ENCODE data around the gene OGFR. TPM values are rescaled to one million over a fixed set of nuclear protein-coding genes. Genes with fewer than 3 reads are reported as not detected.
A peak's percentile ranks its signal among the peaks of the same experiment; 100 is the strongest.

Gene OGFR
- total and polyA plus RNA-seq, 9 donors: 16.7 to 26.6 (median 21.9) TPM

DNA sequence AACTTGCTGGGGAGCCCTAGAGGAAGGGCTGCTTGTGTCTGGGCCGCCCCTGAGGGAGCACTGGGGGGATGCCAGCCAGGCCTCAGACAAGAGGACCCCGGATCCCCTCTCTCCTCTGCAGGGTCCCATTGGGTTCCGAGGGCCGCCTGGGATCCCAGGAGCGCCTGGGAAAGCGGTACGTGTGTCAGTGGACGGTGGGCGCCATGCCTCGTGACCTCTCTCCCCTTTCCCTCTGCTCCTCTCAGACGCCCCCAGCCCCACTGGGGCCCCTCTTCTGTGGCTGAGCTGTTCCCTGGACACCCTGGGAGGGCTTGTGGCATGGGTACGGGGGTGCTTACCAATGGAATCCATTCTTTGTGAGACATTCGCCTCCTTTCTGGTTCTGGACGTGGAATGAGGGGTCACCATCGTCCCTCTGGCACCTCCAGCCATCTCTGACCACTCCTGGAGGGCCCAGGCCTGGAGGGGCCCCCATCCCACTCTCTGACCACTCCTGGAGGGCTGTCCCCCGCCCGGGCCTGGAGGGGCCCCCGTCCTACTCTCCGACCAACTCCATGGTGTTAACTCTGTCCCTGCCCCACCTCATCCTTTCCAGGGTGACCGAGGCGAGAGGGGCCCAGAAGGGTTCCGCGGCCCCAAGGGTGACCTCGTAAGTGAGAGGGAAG is 22.1 kb downstream of the OGFR start:
- 97% methylated on average over 14 of the region's 24 CpGs for WGBS (ENCODE audit: insufficient coverage)

GRCh38 chr20:62827311-62828038 is 22.8 kb downstream of the OGFR start:
- 67% methylated on average over 29 of the region's 29 CpGs for WGBS (ENCODE audit: insufficient coverage)
- Histone ChIP-seq H3K4me1 (ENCODE audit: control insufficient read depth, insufficient read depth, low read length) (peaks cover 17% of the 10 kb centered on the region), H3K9me3 (replicated peaks; ENCODE audit: control insufficient read depth, low read depth, low read length) (no peaks in the 10 kb centered on the region), H3K27me3 (ENCODE audit: control insufficient read depth, insufficient read depth, low read length) (no peaks in the 10 kb centered on the region), H3K36me3 (ENCODE audit: control insufficient read depth, insufficient read depth, low read length) (no peaks in the 10 kb centered on the region), H3K4me3 (ENCODE audit: low read length) (no peak overlapping the region), H3K27ac (ENCODE audit: low read length) (no peak overlapping the region)
- DNase-seq: no peak

More for the DNA sequence above, 22.1 kb downstream of the OGFR start:
- Histone ChIP-seq H3K36me3 (ENCODE audit: control insufficient read depth, insufficient read depth, low read length) (no peaks in the 10 kb centered on the region), H3K9me3 (replicated peaks; ENCODE audit: control insufficient read depth, low read depth, low read length) (no peaks in the 10 kb centered on the region), H3K4me3 (ENCODE audit: low read length) (no peak overlapping the region), H3K27ac (ENCODE audit: low read length) (no peak overlapping the region), H3K27me3 (ENCODE audit: control insufficient read depth, insufficient read depth, low read length) (no peaks in the 10 kb centered on the region), H3K4me1 (ENCODE audit: control insufficient read depth, insufficient read depth, low read length) (peaks cover 12% of the 10 kb centered on the region)
- peak; percentile 8 for DNase-seq

DNA sequence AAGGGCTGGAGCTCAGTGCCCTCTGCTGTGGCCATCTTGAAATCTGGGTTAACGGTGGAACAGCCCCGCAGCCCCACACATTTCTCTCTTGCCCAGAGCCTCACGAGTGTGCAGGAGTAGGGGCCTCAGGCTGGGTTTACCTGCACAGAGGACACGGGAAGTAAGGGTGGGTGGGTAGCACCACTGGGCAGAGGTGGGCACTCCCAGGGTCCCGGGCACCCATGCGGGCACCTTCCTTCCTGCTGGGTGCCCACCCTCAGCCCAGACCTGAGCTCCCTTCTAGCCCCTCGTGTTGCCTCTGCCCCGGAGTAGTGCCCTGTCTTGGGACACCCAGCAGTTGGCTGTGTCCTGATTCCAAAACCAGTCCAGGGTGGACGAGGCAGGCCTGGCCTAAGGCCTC is 23.4 kb downstream of the OGFR start:
- Histone ChIP-seq H3K27me3 (ENCODE audit: control insufficient read depth, insufficient read depth, low read length) (no peaks in the 10 kb centered on the region), H3K4me1 (ENCODE audit: control insufficient read depth, insufficient read depth, low read length) (peaks cover 22% of the 10 kb centered on the region), H3K27ac (ENCODE audit: low read length) (no peak overlapping the region), H3K36me3 (ENCODE audit: control insufficient read depth, insufficient read depth, low read length) (no peaks in the 10 kb centered on the region), H3K9me3 (replicated peaks; ENCODE audit: control insufficient read depth, low read depth, low read length) (no peaks in the 10 kb centered on the region), H3K4me3 (ENCODE audit: low read length) (no peak overlapping the region)
- WGBS (ENCODE audit: insufficient coverage): 91% methylated on average over 5 of the region's 9 CpGs
- peak; percentile 11 for DNase-seq

DNA sequence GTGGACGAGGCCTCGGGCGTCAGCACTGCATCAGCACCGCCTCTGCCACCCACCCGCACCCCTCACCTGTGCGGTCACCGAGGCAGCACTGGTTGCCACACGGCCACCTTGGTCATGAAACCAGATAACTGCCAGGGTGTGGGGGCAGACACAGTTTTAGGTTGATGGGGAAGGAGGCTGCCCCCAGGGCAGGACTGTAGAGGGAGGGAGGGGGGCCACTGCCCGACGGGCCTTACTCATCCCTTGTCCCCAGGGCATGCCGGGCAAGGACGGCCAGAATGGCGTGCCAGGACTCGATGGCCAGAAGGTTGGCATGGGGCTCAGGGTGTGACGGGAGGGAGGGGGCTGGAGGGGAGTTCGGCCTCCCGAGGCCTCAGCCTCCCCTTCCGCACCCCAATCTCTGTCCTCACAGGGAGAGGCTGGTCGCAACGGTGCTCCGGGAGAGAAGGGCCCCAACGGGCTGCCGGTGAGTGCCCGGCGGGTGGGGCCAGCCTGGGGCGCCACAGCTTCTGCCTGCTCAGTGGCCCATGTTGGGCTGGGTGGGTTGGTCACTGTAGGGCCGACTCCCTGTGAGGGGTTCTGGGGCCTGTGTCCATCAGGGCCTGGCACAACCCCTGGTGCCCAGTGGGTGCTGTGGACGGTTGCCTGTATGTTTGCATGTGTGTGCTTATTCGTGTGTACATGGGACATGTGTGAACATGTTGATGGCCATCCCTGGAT is 24.0 kb downstream of the OGFR start:
- peaks cover 22% of the 10 kb centered on the region for H3K4me1 ChIP-seq (ENCODE audit: control insufficient read depth, insufficient read depth, low read length)
- H3K4me3 ChIP-seq (ENCODE audit: low read length): no peak overlapping the region
- H3K27ac ChIP-seq (ENCODE audit: low read length): no peak overlapping the region
- no peaks in the 10 kb centered on the region for H3K9me3 ChIP-seq (replicated peaks; ENCODE audit: control insufficient read depth, low read depth, low read length)
- 87% methylated on average over 19 of the region's 29 CpGs for WGBS (ENCODE audit: insufficient coverage)
- no peaks in the 10 kb centered on the region for H3K36me3 ChIP-seq (ENCODE audit: control insufficient read depth, insufficient read depth, low read length)
- peak; percentile 9 for DNase-seq
- H3K27me3 ChIP-seq (ENCODE audit: control insufficient read depth, insufficient read depth, low read length): no peaks in the 10 kb centered on the region

DNA sequence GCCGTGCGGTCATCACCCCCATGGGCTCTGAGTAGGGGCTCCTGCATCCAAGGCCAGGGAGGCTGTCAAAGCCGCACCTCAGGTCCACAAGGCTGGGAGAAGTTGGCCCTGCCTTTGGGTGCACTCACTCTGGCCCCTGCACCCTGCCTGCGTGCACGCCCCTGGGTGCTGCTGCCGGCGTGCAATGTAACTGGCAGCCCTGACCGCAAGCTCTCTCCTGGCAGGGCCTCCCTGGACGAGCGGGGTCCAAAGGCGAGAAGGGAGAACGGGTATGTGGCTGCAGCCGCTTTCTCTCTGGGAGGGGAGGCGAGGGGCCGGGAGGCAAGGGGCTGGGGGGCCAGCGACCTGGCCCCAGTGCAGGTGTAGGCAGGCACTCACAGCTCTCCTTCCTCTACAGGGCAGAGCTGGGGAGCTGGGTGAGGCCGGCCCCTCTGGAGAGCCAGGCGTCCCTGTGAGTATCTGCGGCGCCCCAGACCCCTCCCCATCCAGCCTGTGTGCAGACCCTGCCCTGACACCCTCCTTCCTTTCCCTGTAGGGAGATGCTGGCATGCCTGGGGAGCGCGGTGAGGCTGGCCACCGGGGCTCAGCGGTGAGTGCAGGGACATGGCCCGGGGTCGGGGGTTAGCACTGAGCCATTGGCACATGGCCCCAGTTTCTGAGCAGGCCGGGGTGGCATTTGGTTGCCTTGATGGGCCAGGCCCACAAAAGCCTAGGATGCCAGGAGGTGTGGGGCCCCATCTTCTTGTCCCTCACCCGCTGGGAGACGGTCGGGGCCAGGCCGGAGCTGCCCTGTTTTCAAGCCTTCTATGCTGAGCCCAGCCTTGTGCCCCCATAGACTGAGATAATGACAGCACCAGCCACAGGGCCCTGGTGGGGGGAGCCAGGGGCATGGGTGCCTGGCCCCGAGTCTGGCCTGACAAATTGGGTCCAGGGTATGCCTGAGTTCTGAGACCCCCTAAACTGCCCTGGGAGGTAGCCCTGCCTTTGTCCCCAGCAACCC is 24.9 kb downstream of the OGFR start:
- DNase-seq: no peak
- H3K36me3 ChIP-seq (ENCODE audit: control insufficient read depth, insufficient read depth, low read length): no peaks in the 10 kb centered on the region
- no peaks in the 10 kb centered on the region for H3K27me3 ChIP-seq (ENCODE audit: control insufficient read depth, insufficient read depth, low read length)
- no peak overlapping the region for H3K4me3 ChIP-seq (ENCODE audit: low read length)
- H3K9me3 ChIP-seq (replicated peaks; ENCODE audit: control insufficient read depth, low read depth, low read length): no peaks in the 10 kb centered on the region
- peaks cover 17% of the 10 kb centered on the region for H3K4me1 ChIP-seq (ENCODE audit: control insufficient read depth, insufficient read depth, low read length)
- WGBS (ENCODE audit: insufficient coverage): 86% methylated on average over 27 of the region's 32 CpGs
- no peak overlapping the region for H3K27ac ChIP-seq (ENCODE audit: low read length)

DNA sequence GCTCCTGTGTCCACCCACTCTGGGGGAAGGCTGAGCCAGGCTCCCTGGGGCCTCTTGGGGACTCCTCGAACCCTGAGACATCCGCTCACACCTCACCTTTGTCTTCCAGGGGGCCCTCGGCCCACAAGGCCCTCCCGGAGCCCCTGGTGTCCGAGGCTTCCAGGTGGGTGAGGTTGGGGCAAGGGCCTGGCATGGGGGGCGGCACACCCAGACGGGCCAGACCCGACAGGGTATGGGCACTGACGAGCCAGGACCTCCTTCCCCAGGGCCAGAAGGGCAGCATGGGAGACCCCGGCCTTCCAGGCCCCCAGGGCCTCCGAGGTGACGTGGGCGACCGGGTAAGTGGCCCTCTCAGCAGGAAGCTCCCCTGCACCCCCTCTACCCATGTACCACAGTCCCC is 25.6 kb downstream of the OGFR start:
- Histone ChIP-seq H3K9me3 (replicated peaks; ENCODE audit: control insufficient read depth, low read depth, low read length) (no peaks in the 10 kb centered on the region), H3K27ac (ENCODE audit: low read length) (no peak overlapping the region), H3K27me3 (ENCODE audit: control insufficient read depth, insufficient read depth, low read length) (peaks cover 4% of the 10 kb centered on the region), H3K4me3 (ENCODE audit: low read length) (no peak overlapping the region), H3K4me1 (ENCODE audit: control insufficient read depth, insufficient read depth, low read length) (peaks cover 15% of the 10 kb centered on the region), H3K36me3 (ENCODE audit: control insufficient read depth, insufficient read depth, low read length) (no peaks in the 10 kb centered on the region)
- DNase-seq: no peak
- 83% methylated on average over 1 of the region's 14 CpGs for WGBS (ENCODE audit: insufficient coverage)

DNA sequence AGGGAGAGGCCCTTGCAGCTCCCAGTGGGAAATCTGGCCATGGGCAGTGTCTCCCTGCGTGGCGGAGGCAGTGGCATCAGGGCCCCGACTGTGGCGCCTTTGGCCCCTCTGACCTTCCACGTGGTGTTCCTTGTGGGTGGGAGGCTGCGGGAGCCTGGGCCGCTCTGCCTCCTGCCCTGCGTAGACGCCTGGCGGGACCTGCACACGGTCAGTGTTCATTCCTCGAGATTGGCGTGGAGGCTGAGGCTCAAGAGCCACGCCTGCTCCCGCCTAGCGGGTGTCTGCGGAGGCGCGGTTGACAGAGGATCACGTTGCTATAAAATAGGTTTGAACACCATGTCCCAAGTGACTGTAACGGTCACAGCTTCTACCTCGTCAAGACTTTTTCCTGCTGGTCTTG is 26.2 kb downstream of the OGFR start:
- no peak for DNase-seq
- Histone ChIP-seq H3K4me3 (ENCODE audit: low read length) (no peak overlapping the region), H3K36me3 (ENCODE audit: control insufficient read depth, insufficient read depth, low read length) (no peaks in the 10 kb centered on the region), H3K27ac (ENCODE audit: low read length) (no peak overlapping the region), H3K27me3 (ENCODE audit: control insufficient read depth, insufficient read depth, low read length) (peaks cover 7% of the 10 kb centered on the region), H3K4me1 (ENCODE audit: control insufficient read depth, insufficient read depth, low read length) (peaks cover 16% of the 10 kb centered on the region), H3K9me3 (replicated peaks; ENCODE audit: control insufficient read depth, low read depth, low read length) (no peaks in the 10 kb centered on the region)
- 87% methylated on average over 19 of the region's 22 CpGs for WGBS (ENCODE audit: insufficient coverage)

- Histone ChIP-seq H3K27me3 (ENCODE audit: control insufficient read depth, insufficient read depth, low read length) (peaks cover 11% of the 10 kb centered on the region), H3K27ac (ENCODE audit: low read length) (no peak overlapping the region), H3K4me1 (ENCODE audit: control insufficient read depth, insufficient read depth, low read length) (peaks cover 20% of the 10 kb centered on the region), H3K36me3 (ENCODE audit: control insufficient read depth, insufficient read depth, low read length) (no peaks in the 10 kb centered on the region), H3K4me3 (ENCODE audit: low read length) (no peak overlapping the region), H3K9me3 (replicated peaks; ENCODE audit: control insufficient read depth, low read depth, low read length) (no peaks in the 10 kb centered on the region)
- 87% methylated on average over 5 of the region's 10 CpGs for WGBS (ENCODE audit: insufficient coverage)
- DNase-seq: no peak
Observed at GRCh38 chr20:62831361-62831788, 26.7 kb downstream of the OGFR start.

GRCh38 chr20:62831854-62832211 is 27.2 kb downstream of the OGFR start:
- H3K4me3 ChIP-seq (ENCODE audit: low read length): no peak overlapping the region
- WGBS (ENCODE audit: insufficient coverage): 80% methylated on average over 6 of the region's 10 CpGs
- no peaks in the 10 kb centered on the region for H3K36me3 ChIP-seq (ENCODE audit: control insufficient read depth, insufficient read depth, low read length)
- H3K4me1 ChIP-seq (ENCODE audit: control insufficient read depth, insufficient read depth, low read length): peaks cover 23% of the 10 kb centered on the region
- no peak for DNase-seq
- peaks cover 15% of the 10 kb centered on the region for H3K27me3 ChIP-seq (ENCODE audit: control insufficient read depth, insufficient read depth, low read length)
- no peaks in the 10 kb centered on the region for H3K9me3 ChIP-seq (replicated peaks; ENCODE audit: control insufficient read depth, low read depth, low read length)
- no peak overlapping the region for H3K27ac ChIP-seq (ENCODE audit: low read length)
